HG03378 (cell line): Measurements from ENCODE around the gene PPIL4.
"Not testable (repeated sequence)": the region's sequence is repeated elsewhere in the genome, so short reads cannot be mapped to it uniquely, and the experiment has no call there.

Experiments
- ATAC-seq: cut with Tn5 transposase; IDR thresholded peaks from one replicate; pipeline ENCODE4 v1.9.1; 2021; ENCODE audit warnings: mild to moderate bottlenecking, moderate library complexity; ENCODE audit not compliant: unreplicated experiment

The PPIL4 gene

DNA sequence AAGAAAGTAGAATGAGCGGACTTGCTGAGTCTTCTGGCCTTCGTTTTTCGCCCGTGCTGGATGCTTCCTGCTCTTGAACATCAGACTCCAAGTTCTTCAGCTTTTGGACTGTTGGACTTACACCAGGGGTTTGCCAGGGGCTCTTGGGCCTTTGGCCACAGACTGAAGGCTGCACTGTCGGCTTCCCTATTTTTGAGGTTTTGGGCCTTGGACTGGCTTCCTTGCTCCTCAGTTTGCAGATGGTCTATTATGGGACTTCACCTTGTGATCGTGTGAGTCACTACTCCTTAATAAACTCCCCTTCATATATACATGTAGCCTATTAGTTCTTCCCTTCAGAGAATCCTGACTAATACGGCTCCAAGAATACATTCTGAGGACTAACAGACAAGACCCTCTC, 83.1 kb downstream of the PPIL4 start:
- not testable (repeated sequence) for ATAC-seq

DNA sequence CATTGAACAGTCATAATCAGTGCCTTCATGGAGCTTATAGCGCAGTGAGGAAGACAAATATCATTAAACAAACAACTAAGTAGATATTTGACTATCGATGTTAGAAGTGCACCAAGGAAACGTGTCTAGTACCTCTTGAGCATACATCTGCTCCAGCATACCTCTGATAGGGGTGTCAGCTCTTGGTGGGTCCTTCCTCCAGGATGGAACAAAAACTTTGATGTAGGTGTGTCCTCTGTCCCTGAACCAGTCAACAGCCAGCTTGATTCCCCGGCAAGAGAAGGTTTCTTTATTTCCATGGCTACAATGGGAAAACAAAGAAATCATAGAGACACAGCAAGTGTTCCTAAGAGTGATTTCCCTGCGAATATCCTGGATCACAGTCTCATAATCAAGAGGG, 84.2 kb downstream of the PPIL4 start:
- ATAC-seq = no peak

DNA sequence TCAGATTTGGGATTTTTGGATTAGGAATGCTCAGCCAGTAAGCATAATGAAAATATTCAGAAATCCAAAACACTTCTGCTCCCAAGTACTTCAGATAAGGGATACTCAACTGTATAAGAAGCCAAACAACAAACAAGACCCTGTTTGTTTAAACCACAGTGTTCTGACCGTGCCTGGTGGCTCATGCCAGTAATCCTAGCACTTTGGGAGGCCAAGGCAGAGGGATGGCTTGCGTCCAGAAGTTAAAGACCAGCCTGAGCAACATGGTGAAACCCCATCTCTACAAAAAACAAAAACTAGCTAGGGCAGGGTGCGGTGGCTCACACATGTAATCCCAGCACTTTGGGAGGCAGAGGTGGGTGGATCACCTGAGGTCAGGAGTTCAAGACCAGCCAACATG, 85.6 kb downstream of the PPIL4 start:
- ATAC-seq = not testable (repeated sequence)

DNA sequence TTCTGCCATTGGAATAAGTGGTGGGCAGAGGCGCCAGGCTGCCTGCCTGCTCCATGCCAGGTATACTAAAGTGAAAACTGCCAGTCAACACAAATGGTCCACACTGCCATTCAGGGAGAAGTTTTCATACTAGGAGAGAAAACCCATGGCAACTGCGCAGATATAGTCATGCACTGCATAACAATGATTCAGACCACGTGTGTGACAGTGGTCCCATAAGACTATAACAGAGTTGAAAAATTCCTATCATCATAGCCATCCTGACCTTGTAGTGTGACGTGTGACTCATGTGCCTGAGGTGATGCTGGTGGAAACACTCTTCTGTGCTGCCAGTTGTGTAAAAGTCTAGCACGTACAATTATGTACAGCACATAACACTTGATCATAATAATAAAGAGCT, 86.1 kb downstream of the PPIL4 start:
- ATAC-seq = no peak

DNA sequence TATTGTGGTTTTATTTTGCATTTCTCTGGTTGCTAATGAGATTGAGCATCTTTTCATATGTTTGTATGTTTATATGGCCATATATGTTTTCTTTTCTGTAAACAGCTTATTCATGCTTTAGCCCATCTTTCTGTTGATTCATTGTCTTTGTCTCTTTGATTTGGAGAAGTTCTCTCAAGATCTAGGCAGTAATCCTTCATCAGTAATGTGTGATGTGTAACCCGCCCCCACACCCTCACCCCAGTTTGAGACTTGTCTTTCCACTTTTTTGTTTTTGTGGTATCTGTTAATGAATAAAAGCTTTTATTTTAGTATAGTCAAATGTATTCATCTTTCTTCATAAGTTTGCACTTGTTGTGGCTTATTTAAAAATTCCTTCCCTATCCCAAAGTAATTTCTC, 87.0 kb downstream of the PPIL4 start:
- ATAC-seq = no peak

DNA sequence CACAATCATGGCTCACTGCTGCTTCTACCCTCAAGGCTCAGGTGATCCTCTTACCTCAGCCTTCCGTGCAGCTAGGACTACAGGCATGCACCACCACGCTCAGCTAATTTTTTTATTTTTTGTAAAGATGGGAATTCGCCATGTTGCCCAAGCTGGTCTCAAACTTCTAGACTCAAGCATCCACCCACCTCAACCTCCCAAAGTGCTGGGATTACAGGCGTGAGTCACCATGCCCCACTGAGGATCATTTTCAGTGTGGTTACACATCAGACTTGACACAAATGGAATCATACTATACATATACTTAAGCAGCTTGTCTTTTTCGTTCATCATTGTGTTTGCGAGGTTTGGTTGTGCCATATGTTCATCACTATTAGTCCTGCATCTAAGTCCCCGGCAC, 87.6 kb downstream of the PPIL4 start:
- no peak for ATAC-seq

DNA sequence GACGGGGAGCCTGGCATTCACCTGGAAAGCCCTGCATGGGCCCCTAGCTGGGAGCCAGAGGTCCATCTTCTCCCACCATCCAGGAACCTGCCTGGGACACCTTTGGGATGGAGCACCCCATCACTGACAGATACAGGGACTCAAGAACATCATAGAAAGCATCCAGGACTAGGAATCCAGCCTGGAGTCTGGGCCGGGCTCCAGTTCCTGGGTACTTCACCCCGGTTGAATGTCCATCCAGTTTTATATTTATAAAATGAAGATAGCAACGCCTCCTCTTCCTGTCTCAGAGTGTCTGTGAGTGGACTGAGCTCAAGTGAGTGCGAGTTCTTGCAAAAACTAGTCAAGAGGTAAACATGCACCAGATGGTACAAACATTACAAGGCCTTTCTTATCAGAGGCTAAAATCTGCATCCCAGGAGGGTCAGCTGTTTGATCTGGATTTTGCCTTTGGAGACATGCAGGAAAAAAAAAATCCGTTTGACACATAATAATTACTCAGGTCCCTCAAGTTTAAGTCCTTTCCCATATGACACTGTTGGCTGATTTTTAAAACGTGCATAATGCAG, 88.4 kb downstream of the PPIL4 start:
- no peak for ATAC-seq

DNA sequence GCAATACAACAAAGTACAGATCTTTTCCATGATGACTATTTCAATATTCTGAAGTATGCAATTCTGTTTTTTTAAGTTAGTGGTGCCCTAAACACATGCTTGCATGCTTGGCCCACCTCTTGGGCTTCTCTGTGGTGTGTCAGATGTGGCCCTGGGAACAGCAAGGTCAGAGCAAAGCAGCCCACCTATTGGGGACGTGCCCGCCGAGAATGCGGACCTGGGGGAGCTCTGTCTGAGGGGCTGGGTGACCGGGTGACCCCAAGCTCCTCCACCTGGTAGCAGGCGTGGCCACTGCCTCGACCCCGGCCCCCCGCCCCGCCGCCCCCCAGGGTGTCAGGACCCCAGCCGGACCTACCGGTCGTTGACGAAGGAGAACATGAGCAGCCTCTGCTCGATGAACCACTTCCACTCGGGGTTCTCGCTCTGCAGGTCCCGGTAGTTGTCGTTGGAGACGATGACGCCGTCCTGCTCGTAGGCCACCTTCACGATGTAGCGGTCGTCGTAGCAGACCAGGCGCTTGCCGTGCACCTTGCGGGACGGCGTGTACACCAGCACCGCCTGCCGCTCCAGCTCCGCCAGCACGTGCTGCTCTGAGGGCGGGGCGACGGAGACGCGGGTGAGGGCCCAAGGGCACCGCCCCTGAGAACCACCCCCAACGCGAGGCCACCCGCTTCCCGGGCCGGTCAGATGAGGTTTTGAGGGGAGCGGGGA, 89.4 kb downstream of the PPIL4 start:
- ATAC-seq = no peak

DNA sequence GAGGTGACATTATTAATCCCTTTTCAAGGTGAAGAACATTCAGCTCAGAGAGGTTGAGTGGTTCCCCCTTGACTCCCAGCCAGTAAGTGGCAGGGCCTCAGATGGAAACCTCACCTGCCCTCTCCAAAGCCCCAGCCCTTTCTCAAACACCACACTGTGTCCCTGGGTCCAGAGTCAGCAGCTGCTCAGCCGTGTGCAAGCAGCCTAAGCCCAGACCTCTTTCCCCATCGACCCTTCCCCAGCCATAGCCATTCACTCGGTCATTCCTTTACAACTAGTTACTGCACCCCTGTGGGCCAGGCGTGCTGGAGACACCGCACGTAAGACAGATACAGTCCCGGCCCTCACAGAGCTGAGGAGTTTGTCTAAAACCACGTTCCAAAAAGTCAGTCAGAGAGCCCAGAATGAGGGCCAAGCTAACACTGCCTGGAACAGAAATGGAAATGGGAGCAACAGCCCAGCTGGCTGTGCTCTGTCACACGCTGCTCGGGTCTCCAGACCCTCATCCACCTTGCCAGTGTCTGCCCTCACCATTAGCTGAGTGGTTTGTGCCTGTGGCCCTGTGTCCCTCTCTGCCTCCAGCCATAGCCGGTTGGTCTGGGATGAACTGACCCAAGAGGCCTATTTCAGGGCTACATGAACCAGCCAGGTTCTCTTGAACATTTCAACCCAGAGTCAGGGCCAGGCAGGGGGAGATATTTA, 90.7 kb downstream of the PPIL4 start:
- ATAC-seq = no peak
